GM23248 (cell line): ENCODE measurements around the gene GALT.

Experiments used
- EZH2 ChIP-seq: fragments of 200-600 bp; sonication (generic); IDR thresholded peaks from 2 replicates; pipeline ENCODE4 v1.6.1; 2018; ENCODE audit warnings: antibody characterized with exemption, mild to moderate bottlenecking; ENCODE audit not compliant: insufficient read depth, poor library complexity, severe bottlenecking
- EZH2phosphoT487 ChIP-seq: fragments of 200-600 bp; sonication (generic); IDR thresholded peaks from 2 replicates; pipeline ENCODE4 v1.6.1; 2018; ENCODE audit warnings: antibody characterized with exemption, moderate library complexity, mild to moderate bottlenecking, low read depth; ENCODE audit not compliant: insufficient read depth

- no peak for TF ChIP-seq EZH2
- TF ChIP-seq EZH2phosphoT487 = no peak
Observed at GRCh38 chr9:34655394-34655793, 8.9 kb downstream of the GALT start.
